Neural progenitor cell (in vitro differentiated cells): ENCODE measurements around the gene HES5.

Experiments
- CTCF ChIP-seq: fragments of 200-600 bp; sonication (generic); IDR thresholded peaks from 2 replicates; pipeline ENCODE4 v1.5.1; 2017; ENCODE audit warnings: antibody characterized with exemption, mild to moderate bottlenecking
- EZH2 ChIP-seq: fragments of 200-600 bp; sonication (generic); IDR thresholded peaks from 2 replicates; pipeline ENCODE4 v1.6.1; 2017; ENCODE audit warnings: antibody characterized with exemption, mild to moderate bottlenecking, moderate library complexity
- EZH2phosphoT487 ChIP-seq: fragments of 200-600 bp; sonication (generic); IDR thresholded peaks from 2 replicates; pipeline ENCODE4 v1.6.1; 2017; ENCODE audit warnings: antibody characterized with exemption

- no peak for TF ChIP-seq CTCF
- no peak for TF ChIP-seq EZH2
- no peak for TF ChIP-seq EZH2phosphoT487
Measured at GRCh38 chr1:2486558-2486957, 43.5 kb downstream of the HES5 start.
